Measurements from ENCODE around the gene RAB3GAP1.

- TF ChIP-seq CTCF (IDR thresholded peaks at IDR 0.05; ENCODE audit: low read length) = no peak
- no peak for TF ChIP-seq EZH2 (optimal IDR thresholded peaks at IDR 0.05; ENCODE audit: low read depth, low read length)
These were observed 39.6 kb downstream of the RAB3GAP1 start for GRCh38 chr2:135091681-135092080.
